Measurements from ENCODE around the gene TRAF3IP1. TPM values are rescaled to one million over a fixed set of nuclear protein-coding genes. Genes with fewer than 3 reads are reported as not detected.
"Not testable (repeated sequence)": the region's sequence is repeated elsewhere in the genome, so short reads cannot be mapped to it uniquely, and the experiment has no call there.

The TRAF3IP1 gene
- total RNA-seq, 1 donor from 2014 or later, result 13.5 TPM

- DNase-seq (ENCODE audit: low spot score in 2 of 2), result no peak
Measured at GRCh38 chr2:238337846-238338245, 17.5 kb downstream of the TRAF3IP1 start.

DNA sequence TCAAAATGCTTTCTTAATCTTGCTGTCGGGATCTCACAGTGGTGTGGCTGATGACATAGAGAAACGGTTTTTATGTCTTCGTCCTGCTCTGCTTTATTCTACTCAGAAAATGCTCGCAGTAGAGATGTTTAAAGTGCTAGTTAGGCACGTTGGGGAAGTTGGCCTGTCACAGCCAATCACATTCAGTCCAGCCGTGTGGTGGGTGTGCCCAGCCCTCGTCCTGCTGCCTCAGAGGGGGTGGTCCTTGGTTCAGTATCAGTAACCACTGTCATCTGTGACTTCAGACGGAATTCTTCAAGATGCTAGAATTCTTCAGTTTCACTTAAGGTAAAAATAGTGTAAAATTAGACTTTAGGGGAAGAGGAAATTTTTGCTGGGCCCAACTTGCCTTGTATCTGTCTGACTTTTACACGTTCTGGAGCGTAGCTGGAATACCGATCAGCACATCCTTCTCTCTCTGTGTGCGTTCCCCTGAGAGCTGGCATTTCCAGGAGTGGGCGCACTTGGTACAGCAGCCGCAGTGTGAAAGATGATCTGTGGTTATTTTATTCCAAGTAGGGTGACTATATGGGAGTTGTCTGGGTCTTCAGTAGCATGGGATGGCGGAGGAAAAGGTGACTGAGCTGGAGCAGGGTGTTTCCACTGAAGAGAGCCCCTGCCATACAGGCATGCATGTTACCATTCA lies 18.5 kb downstream of the TRAF3IP1 start:
- DNase-seq (ENCODE audit: low spot score in 2 of 2), result no peak

More at GRCh38 chr2:238337846-238338245, 17.5 kb downstream of the TRAF3IP1 start:
- no peak for FAIRE-seq

DNA sequence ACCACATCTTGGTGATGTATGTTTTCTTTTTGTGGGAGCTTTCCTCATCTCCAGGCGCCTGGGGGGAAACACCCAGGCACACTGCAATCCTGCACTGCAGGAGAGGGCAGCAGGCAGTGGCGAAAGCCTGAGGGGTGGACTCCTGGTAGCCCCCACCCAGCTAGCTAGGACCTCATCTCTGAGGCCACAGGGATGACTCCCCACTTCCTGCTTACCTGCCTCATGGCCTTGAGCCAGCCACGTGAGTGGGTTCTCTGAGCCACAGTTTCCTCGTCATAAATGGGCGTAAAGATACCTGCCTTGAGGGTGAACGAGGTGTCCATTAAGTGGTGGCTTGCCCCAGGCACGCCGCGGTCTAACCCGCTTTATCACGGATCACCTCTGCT lies 19.1 kb downstream of the TRAF3IP1 start:
- DNase-seq (ENCODE audit: low spot score in 2 of 2) (no peak), FAIRE-seq (no peak)

More for the DNA sequence above, 18.5 kb downstream of the TRAF3IP1 start:
- no peak for FAIRE-seq

DNA sequence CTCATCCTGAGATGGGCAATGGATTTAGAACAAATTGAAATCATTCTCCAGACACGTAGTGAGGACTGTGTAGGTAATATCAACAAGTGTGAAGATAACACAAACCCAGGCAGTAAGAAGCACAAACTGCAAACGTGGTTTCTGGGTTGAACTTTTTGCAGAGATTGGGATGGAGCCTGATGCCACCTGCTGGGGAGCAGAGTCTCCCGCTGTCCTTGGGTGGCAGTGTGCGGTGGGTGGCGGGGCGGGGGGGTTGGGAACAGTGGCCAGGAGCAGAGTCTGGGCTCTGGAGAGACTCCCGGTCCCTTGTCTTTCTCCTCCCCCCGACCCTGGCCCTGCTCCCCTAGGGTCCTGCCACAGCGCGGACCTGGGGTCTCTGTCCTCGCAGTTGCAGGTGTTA lies 19.5 kb downstream of the TRAF3IP1 start:
- no peak for FAIRE-seq
- no peak for DNase-seq (ENCODE audit: low spot score in 2 of 2)

DNA sequence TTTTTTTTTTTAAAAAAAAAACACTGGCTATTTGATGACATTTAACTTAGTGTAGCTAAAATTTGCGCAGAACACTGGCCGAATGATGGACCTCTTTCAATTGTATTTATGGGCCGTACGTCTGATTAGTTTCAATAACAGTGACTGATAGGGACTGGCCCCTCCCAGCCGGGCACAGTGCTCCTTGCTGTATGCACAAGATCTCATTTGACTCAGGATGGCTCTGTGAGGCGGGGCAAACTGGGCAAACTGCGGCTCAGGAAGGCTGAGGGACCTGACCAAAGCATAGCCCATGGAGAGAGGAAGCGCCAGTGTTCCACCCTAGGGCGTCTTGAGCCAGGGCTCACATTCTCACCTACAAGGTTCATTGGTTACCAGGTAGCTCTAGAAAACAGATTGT lies 21.2 kb downstream of the TRAF3IP1 start:
- no peak for FAIRE-seq

DNA sequence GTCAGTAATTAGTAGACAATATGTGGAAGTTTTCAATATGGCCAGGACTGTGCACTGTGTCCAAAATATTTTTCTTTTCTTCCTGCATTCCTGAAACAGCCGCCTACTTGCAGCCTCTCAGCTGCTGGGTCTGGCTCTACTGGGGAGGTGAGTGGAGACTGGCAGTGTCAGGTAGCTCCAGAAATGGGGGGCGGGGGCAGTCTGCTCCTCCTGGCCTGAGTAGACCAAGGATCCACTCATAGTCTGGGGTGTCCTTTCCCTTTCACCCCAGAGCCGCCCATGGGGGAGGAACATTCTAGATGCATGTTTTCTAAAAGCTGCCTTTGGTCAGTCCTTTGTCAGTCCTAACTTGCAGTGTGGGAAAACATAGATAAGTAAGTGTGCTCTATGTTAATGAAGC lies 23.7 kb downstream of the TRAF3IP1 start:
- FAIRE-seq, result no peak
- DNase-seq (ENCODE audit: low spot score in 2 of 2), result no peak

More for the DNA sequence above, 21.2 kb downstream of the TRAF3IP1 start:
- DNase-seq (ENCODE audit: low spot score in 2 of 2), result no peak

DNA sequence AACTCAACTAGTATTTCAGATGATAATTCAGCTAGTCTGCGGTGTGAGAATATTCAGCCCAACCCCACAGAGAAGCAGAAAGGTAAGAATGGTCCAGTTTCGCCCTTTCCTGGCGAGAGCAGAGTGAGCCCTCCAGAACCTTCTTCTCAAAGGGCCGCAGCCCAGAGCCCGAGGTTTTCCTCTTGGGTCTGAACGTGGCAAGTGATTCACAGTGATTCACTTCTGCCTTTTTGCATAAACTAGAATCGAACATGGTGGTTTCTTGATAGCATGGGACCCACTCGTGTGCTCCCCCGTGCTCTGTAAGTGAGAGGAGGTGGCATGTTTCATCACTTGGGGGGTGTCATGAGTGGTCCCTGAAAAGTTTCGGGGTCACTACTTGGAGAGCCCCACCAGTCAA lies 24.2 kb downstream of the TRAF3IP1 start:
- FAIRE-seq (no peak), DNase-seq (ENCODE audit: low spot score in 2 of 2) (no peak)

DNA sequence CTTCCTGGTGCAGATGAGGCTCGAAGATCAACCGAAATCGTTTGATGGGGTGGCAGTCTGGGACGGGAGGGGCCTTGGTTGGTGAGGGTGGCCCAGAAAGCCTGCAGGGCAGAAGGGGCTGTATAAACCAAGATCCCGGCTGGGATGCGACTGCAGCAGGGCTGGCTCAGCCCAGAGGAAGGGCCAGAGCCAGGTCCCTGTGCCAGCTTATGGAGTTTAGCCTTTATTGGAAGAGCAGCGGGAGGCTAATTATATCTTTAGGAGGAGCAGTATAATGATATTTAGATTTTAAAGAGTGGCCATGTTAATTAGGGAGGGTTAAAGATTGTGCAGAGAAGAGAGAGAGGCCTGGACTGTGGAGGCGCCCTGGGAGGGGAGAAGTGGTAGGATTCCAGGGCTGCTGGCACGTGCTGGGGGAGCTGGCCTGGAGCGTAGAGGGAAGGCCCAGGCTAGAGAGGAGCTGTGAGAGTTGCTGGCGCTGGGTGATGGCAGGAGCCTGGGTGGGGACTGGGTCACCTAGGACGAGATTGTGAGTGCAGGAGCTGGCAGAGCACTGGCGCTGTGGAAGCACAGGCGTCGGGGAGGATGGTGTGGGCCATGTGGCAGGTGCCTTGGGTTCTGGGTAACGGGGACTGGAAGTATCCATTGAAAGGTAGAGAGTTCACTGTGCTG lies 25.1 kb downstream of the TRAF3IP1 start:
- DNase-seq (ENCODE audit: low spot score in 2 of 2) (no peak), FAIRE-seq (no peak)

- FAIRE-seq (no peak), DNase-seq (ENCODE audit: low spot score in 2 of 2) (no peak)
Measured at GRCh38 chr2:238346544-238346943, 26.2 kb downstream of the TRAF3IP1 start.

DNA sequence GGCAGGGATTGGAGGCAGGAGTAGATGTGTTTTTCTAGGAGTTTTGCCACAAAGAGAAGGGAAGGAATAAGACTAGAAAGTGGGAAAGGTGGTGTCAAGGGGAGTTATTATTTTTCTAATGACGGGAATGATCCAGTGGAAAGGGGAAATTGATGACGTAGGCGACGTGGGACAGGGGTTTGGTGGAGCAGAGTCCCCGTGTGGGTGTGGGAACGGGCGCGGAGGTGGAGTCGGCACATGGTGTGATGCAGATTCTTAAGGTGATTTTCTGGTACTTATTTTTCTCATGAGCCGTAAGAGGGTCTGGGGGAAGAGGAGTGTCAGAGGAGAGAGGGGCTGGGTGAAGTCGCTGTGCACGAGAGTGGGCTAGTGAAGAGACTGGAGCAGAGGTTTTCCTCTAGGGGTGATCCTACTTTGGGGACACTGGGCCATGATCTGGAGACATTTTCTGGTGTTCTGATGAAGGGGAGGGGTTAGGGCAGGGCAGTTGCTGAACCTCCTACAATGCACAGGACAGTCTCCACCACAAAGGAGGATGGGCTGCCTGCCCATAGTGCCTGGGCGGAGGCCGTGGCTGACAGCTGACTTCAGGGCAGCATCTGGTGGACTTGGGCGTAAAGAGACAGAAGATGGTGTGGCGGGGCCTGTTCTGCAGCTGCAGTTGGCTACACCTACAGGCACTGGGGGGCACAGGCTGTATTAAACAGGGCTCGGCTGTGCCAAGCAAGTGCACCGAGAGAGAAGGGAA lies 30.0 kb downstream of the TRAF3IP1 start:
- DNase-seq (ENCODE audit: low spot score in 2 of 2), result no peak
- FAIRE-seq, result no peak

DNA sequence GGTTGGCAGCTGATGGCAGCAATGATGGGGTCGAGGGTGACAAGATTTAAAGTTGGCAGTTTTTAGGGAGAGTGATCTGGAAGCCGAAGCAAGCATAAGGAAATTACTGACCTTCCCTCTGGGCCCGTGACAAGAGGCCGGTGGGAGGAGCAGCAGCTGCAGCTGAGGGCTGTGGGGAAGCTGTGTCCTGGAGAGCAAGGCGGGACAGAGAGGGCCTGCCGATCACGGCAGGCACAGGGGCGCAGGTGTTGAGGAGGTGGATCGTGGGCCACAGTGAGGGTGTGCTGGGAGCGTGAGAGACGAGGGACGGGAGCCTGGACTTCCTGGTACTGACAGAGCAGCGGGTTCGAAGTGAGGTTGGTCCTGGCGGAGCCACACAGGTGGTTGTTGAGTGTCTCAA lies 31.0 kb downstream of the TRAF3IP1 start:
- no peak for FAIRE-seq
- no peak for DNase-seq (ENCODE audit: low spot score in 2 of 2)

GRCh38 chr2:238352361-238352760 lies 32.0 kb downstream of the TRAF3IP1 start:
- FAIRE-seq (no peak), DNase-seq (ENCODE audit: low spot score in 2 of 2) (no peak)

DNA sequence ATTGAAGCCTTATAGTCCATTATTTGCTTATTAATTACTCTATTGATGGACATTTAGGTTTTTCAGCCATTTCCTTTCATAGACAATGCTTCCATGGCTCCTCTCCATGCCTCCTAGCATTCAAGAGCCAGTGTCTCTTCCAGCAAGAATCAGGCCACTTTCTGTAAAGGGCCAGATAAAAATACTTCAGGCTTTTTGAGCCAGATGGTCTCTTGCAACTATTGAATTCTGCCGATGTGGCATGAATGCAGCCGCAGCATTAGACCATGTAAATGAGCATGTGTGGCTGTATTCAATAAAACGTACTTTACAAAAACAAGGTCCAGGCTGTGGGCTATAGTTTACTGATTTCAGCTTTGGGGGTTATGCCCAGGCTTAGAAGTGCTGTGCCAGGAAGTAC lies 38.5 kb downstream of the TRAF3IP1 start:
- FAIRE-seq, result no peak

GRCh38 chr2:238359403-238359802 lies 39.1 kb downstream of the TRAF3IP1 start:
- DNase-seq (ENCODE audit: low spot score in 2 of 2) (no peak), FAIRE-seq (no peak)

More for the DNA sequence above, 38.5 kb downstream of the TRAF3IP1 start:
- DNase-seq (ENCODE audit: low spot score in 2 of 2), result no peak

- FAIRE-seq (no peak), DNase-seq (ENCODE audit: low spot score in 2 of 2) (no peak)
Measured at GRCh38 chr2:238361877-238362276, 41.6 kb downstream of the TRAF3IP1 start.

DNA sequence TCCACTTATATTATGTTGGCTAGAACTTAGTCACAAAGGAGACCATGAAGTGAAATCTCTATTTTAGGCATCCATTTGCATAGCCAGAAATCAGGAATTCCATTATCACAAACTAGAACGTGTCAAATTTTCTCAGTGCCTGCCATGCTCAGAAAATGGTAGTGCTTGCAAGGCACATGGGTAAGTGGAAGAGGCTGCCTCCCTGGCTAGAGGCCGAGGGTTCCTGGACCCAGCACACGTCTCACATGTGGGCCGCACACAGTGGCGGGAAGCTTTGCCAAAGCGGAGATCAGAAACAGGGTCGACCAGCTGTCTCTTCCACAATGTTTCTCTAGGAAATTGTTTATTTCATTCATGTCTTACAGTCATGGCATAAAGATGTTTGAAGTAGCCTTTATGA lies 42.3 kb downstream of the TRAF3IP1 start:
- DNase-seq (ENCODE audit: low spot score in 2 of 2), result no peak
- FAIRE-seq, result no peak

GRCh38 chr2:238369591-238370040 lies 49.3 kb downstream of the TRAF3IP1 start:
- no peak for DNase-seq (ENCODE audit: low spot score in 2 of 2)
- FAIRE-seq, result no peak

GRCh38 chr2:238370094-238370822 lies 49.9 kb downstream of the TRAF3IP1 start:
- FAIRE-seq, result no peak
- DNase-seq (ENCODE audit: low spot score in 2 of 2), result no peak

GRCh38 chr2:238370823-238371372 lies 50.6 kb downstream of the TRAF3IP1 start:
- FAIRE-seq, result no peak
- DNase-seq (ENCODE audit: low spot score in 2 of 2), result peak in 1 of 2 donors; percentile 41

GRCh38 chr2:238372277-238372676 lies 52.0 kb downstream of the TRAF3IP1 start:
- not testable (repeated sequence) for DNase-seq (ENCODE audit: low spot score in 2 of 2); FAIRE-seq

Measured in frontal cortex (tissue), 4 donors.